H1 (cell line): ENCODE results near the gene ANKRD65. TPM values are rescaled to one million over a fixed set of nuclear protein-coding genes. Genes with fewer than 3 reads are reported as not detected.

ENCODE experiments used
- CTCF ChIA-PET: fragments of 300-600 bp; sonication (Branson Sonifier 250); formaldehyde crosslinking; loops from one replicate; lab custom pipeline; 2021; ENCODE audit not compliant: partially characterized antibody; lab: Charles Lee
- POLR2A ChIA-PET: fragments of 300-600 bp; sonication (Branson Sonifier 250); formaldehyde crosslinking; loops from one replicate; lab custom pipeline; 2021; ENCODE audit warnings: inconsistent platforms; ENCODE audit not compliant: partially characterized antibody; lab: Charles Lee
- DNase-seq, 2 experiments: peaks; one replicate each; pipeline versions ENCODE4 v3.0.0 to v3.0.0-alpha.2; 2010 to 2022; ENCODE audit warnings: low spot score in 2 of 2, low read depth in 1 of 2, mixed read lengths in 1 of 2
- FAIRE-seq: peaks from 2 replicates; lab custom pipeline; 2011; peaks lifted over from hg19 to GRCh38; lab: Jason Lieb, UNC
- H2AFZ ChIP-seq: 2 replicates; pipeline ENCODE4 v1.8.1; 2012; ENCODE audit warnings: low read length, inconsistent platforms
- H2AK5ac ChIP-seq: 2 replicates; pipeline ENCODE4 v1.6.1; 2013; ENCODE audit warnings: low read depth, low read length
- H2BK120ac ChIP-seq: replicated peaks from 2 replicates; pipeline ENCODE3; 2013; ENCODE audit warnings: low read depth, low read length, inconsistent platforms
- H2BK12ac ChIP-seq: 2 replicates; pipeline ENCODE4 v1.6.1; 2013; ENCODE audit warnings: low read depth, low read length
- H2BK15ac ChIP-seq: 2 replicates; pipeline ENCODE4 v1.6.1; 2013; ENCODE audit warnings: low read length
- H2BK20ac ChIP-seq: 2 replicates; pipeline ENCODE4 v1.6.1; 2013; ENCODE audit warnings: low read length
- H2BK5ac ChIP-seq: 2 replicates; pipeline ENCODE4 v1.6.1; 2013; ENCODE audit warnings: low read depth, low read length
- H3K14ac ChIP-seq: 2 replicates; pipeline ENCODE4 v1.6.1; 2013; ENCODE audit warnings: inconsistent platforms; ENCODE audit not compliant: insufficient read length
- H3K18ac ChIP-seq: 2 replicates; pipeline ENCODE4 v1.6.1; 2013; ENCODE audit warnings: low read length; ENCODE audit errors: extremely low read depth
- H3K23ac ChIP-seq: 2 replicates; pipeline ENCODE4 v1.6.1; 2013; ENCODE audit warnings: inconsistent platforms; ENCODE audit not compliant: insufficient read length
- H3K23me2 ChIP-seq: 2 replicates; pipeline ENCODE4 v1.6.1; 2013; ENCODE audit warnings: low read depth, low read length
- H3K27ac ChIP-seq: 2 replicates; pipeline ENCODE4 v1.6.1; 2011; ENCODE audit warnings: low read depth, low read length, inconsistent platforms
- H3K27me3 ChIP-seq, 4 experiments: replicated peaks in 1 of 4; 1 replicate in 1 of 4; 2 replicates in 3 of 4; pipeline versions ENCODE4 v1.6.1 to v1.8.1; 2011 to 2013; ENCODE audit warnings: low read length in 3 of 4, mild to moderate bottlenecking in 3 of 4, inconsistent platforms in 2 of 4, mixed read lengths in 2 of 4, moderate library complexity in 1 of 4; ENCODE audit not compliant: control insufficient read depth in 3 of 4, insufficient read depth in 3 of 4; ENCODE audit errors: extremely low read depth in 1 of 4
- H3K36me3 ChIP-seq, 4 experiments: 2 replicates each; pipeline versions ENCODE4 v1.6.1 to v1.8.1; 2011 to 2013; ENCODE audit warnings: mild to moderate bottlenecking in 4 of 4, low read length in 3 of 4, moderate library complexity in 2 of 4, control low read depth in 1 of 4, inconsistent platforms in 1 of 4; ENCODE audit not compliant: insufficient read depth in 4 of 4, control insufficient read depth in 2 of 4
- H3K4ac ChIP-seq: replicated peaks from 2 replicates; pipeline ENCODE3; 2013; ENCODE audit warnings: low read length, low read depth, mixed read lengths, inconsistent platforms; ENCODE audit not compliant: insufficient read length
- H3K4me1 ChIP-seq, 4 experiments: replicated peaks in 1 of 4; 1 replicate in 1 of 4; 2 replicates in 3 of 4; pipeline versions ENCODE4 v1.6.1 to v1.8.1; 2011 to 2013; ENCODE audit warnings: low read length in 3 of 4, inconsistent platforms in 2 of 4, mixed read lengths in 1 of 4; ENCODE audit not compliant: insufficient read depth in 4 of 4, control insufficient read depth in 3 of 4
- H3K4me2 ChIP-seq, 2 experiments: 2 replicates each; pipeline versions ENCODE4 v1.6.1 to v1.8.1; 2011 to 2013; ENCODE audit warnings: low read depth in 2 of 2, low read length in 2 of 2, control low read depth in 1 of 2, inconsistent platforms in 1 of 2, mild to moderate bottlenecking in 1 of 2; ENCODE audit not compliant: insufficient read depth in 1 of 2
- H3K4me3 ChIP-seq, 4 experiments: fragments of 200-600, 300-600 bp in 1 of 4; sonication (generic), shearing (Covaris generic), sonication (Bioruptor Twin) in 1 of 4; 2 replicates each; pipeline versions ENCODE4 v1.5.1 to v1.8.1; 2011 to 2016; ENCODE audit warnings: low read length in 4 of 4, low read depth in 3 of 4, control low read depth in 2 of 4, inconsistent platforms in 2 of 4, mild to moderate bottlenecking in 2 of 4, mixed read lengths in 1 of 4, moderate library complexity in 1 of 4; ENCODE audit not compliant: insufficient read depth in 2 of 4; ENCODE audit errors: extremely low read depth in 1 of 4
- H3K56ac ChIP-seq: replicated peaks from 2 replicates; pipeline ENCODE3; 2013; ENCODE audit warnings: low read depth, mild to moderate bottlenecking, mixed read lengths, low read length, inconsistent platforms; ENCODE audit not compliant: insufficient read length
- H3K79me1 ChIP-seq: 2 replicates; pipeline ENCODE4 v1.6.1; 2013; ENCODE audit warnings: low read depth, low read length, control low read depth
- H3K79me2 ChIP-seq, 2 experiments: 2 replicates each; pipeline versions ENCODE4 v1.6.1 to v1.8.1; 2012 to 2013; ENCODE audit warnings: low read length in 2 of 2, mild to moderate bottlenecking in 2 of 2, inconsistent platforms in 1 of 2; ENCODE audit not compliant: insufficient read depth in 2 of 2, control insufficient read depth in 1 of 2
- H3K9ac ChIP-seq, 4 experiments: replicated peaks in 1 of 4; 1 replicate in 1 of 4; 2 replicates in 3 of 4; pipeline versions ENCODE4 v1.6.1 to v1.8.1; 2011 to 2013; ENCODE audit warnings: low read depth in 3 of 4, low read length in 3 of 4, control low read depth in 2 of 4, mild to moderate bottlenecking in 2 of 4, moderate library complexity in 2 of 4, inconsistent platforms in 1 of 4; ENCODE audit errors: extremely low read depth in 1 of 4
- H3K9me3 ChIP-seq, 2 experiments: 2 replicates each; pipeline versions ENCODE4 v1.6.1 to v1.8.1; 2012 to 2013; ENCODE audit warnings: mild to moderate bottlenecking in 2 of 2, moderate library complexity in 2 of 2, control low read depth in 1 of 2, inconsistent platforms in 1 of 2, low read depth in 1 of 2, low read length in 1 of 2, mixed read lengths in 1 of 2; ENCODE audit not compliant: insufficient read depth in 2 of 2
- H4K20me1 ChIP-seq, 2 experiments: replicated peaks in 1 of 2; 2 replicates each; pipeline versions ENCODE3 to v1.8.1; 2011 to 2013; ENCODE audit warnings: inconsistent platforms in 2 of 2, low read length in 2 of 2, mild to moderate bottlenecking in 1 of 2; ENCODE audit not compliant: insufficient read depth in 2 of 2, control insufficient read depth in 1 of 2
- H4K5ac ChIP-seq: 2 replicates; pipeline ENCODE4 v1.6.1; 2013; ENCODE audit warnings: low read length, low read depth, mixed read lengths, inconsistent platforms; ENCODE audit not compliant: insufficient read length
- H4K8ac ChIP-seq: 2 replicates; pipeline ENCODE4 v1.8.0; 2013; ENCODE audit warnings: mild to moderate bottlenecking, moderate library complexity, low read length, inconsistent platforms; ENCODE audit not compliant: insufficient read depth; ENCODE audit errors: extremely low read depth
- H4K91ac ChIP-seq: replicated peaks from 2 replicates; pipeline ENCODE3; 2013; ENCODE audit warnings: low read length, mixed read lengths, inconsistent platforms; ENCODE audit not compliant: insufficient read length
- PHF8 ChIP-seq: fragments of 200-600 bp; sonication (generic); conservative IDR thresholded peaks from 2 replicates; pipeline ENCODE4 v1.7.1; 2012; ENCODE audit warnings: low read depth, mild to moderate bottlenecking, inconsistent platforms, low read length, moderate library complexity
- RFX5 ChIP-seq: IDR thresholded peaks from 2 replicates; pipeline ENCODE4 v1.6.1; 2011; ENCODE audit warnings: low read depth, low read length, improper control_type of control experiment, borderline replicate concordance
- WGBS, 2 experiments: shearing (Covaris generic) in 1 of 2; methylation state at CpG; one replicate each; pipeline versions ENCODE4 v1.1.6 to v1.1.7; 2013 to 2015; ENCODE audit warnings: low lambda C conversion rate in 2 of 2, mixed read lengths in 2 of 2, inconsistent platforms in 1 of 2, low coverage in 1 of 2, missing lambda C conversion rate in 1 of 2; ENCODE audit not compliant: insufficient replicate concordance in 2 of 2, insufficient coverage in 1 of 2, insufficient read length in 1 of 2; ENCODE audit errors: extremely low coverage in 1 of 2, missing lambda C conversion rate in 1 of 2; 5-methylcytosine and 5-hydroxymethylcytosine counted together
- polyA plus RNA-seq, 7 experiments: library from polyadenylated mRNA; depleted of rRNA in 3 of 7; stranded (reverse) in 5 of 7; unstranded in 2 of 7; fragments of >200 nt in 5 of 7; fragments of 200-250 nt in 2 of 7; gene quantifications; 1 replicate in 5 of 7; 2 replicates in 1 of 7; 4 replicates in 1 of 7; pipeline versions ENCODE4 v1.2.1 to v1.2.3, GENCODE V29; 2011 to 2013; ENCODE audit warnings: missing spikeins in 2 of 7, mixed read lengths in 2 of 7
- total RNA-seq: library from RNA; stranded (reverse); fragmentation: NEBNext Ultra II Directional; extraction: Animal tissue kit (Norgen Biotek cat#: 25700); gene quantifications from 2 replicates; pipeline ENCODE4 v1.2.1, GENCODE V29; 2021

ANKRD65 gene
- total and polyA plus RNA-seq, 2 of the 8 experiments (the other 6 are each of a cell fraction or from before 2014, with no cell fraction given), result 1.8 to 2.0 TPM

DNA sequence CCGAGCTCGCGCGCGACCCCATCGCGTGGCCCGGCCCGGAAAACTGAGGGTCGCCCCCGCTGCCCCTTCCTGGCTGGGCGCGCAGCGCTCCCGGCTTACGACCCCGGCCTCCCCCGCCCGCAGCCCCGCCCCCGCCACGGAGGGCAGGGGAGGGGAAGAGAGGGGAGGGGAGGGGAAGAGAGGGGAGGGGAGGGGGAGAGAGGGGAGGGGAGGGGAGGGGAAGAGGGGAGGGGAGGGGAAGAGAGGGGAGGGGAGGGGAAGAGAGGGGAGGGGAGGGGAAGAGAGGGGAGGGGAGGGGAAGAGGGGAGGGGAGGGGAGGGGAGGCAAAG lies 6.7 kb upstream of the ANKRD65 start:
- no peak overlapping the region for H2BK15ac ChIP-seq
- no peak overlapping the region for H3K4ac ChIP-seq
- H4K5ac ChIP-seq, result no peak overlapping the region
- no peak overlapping the region for H3K14ac ChIP-seq
- no peak overlapping the region for H2AK5ac ChIP-seq
- DNase-seq (no peak), FAIRE-seq (no peak)
- H3K79me2 ChIP-seq, result no peaks in the 10 kb centered on the region
- no peak overlapping the region for H2BK5ac ChIP-seq
- H3K4me3 ChIP-seq, result peak overlapping the region in 3 of 4 experiments; percentile 17 to 62 (median 50); a peak in 4 of 8 replicates
- no peak overlapping the region for H2BK12ac ChIP-seq
- H3K27me3 ChIP-seq, result no peaks in the 10 kb centered on the region
- POLR2A ChIA-PET, result interaction anchor here (0.9 to 22.9 kb wide), 8 partner anchors 8 to 149 kb away, joined by 3 to 515 read pairs (median 4); partner anchors contain the start of genes CCNL2 and MRPL20
- no peak overlapping the region; the same call in 1 of the 2 replicates for H3K18ac ChIP-seq
- no peak overlapping the region for H2BK20ac ChIP-seq
- H3K23me2 ChIP-seq, result peaks cover 6% of the 10 kb centered on the region; the same call in 1 of the 2 replicates
- no peak overlapping the region for H2BK120ac ChIP-seq
- CTCF ChIA-PET, result interaction anchor here (1.3 kb wide), 1 partner anchor 77 kb away, joined by 3 read pairs; no protein-coding TSS in a partner anchor
- H3K4me1 ChIP-seq, result peaks cover 0 to 41% (median 25%) of the 10 kb centered on the region in 4 experiments; a peak in 6 of 7 replicates
- peak overlapping the region; percentile 46 to 49; a peak in 3 of 4 replicates for H3K4me2 ChIP-seq
- H3K79me1 ChIP-seq, result no peaks in the 10 kb centered on the region
- no peak for TF ChIP-seq RFX5
- 0 out of 2 replicates have a peak, but pooled peaks have one; percentile 34 for TF ChIP-seq PHF8
- peaks cover 0 to 3% of the 10 kb centered on the region in 2 experiments; a peak in 1 of 4 replicates for H3K9me3 ChIP-seq
- no peak overlapping the region for H3K27ac ChIP-seq
- no peak overlapping the region for H4K8ac ChIP-seq
- H3K36me3 ChIP-seq, result no peaks in the 10 kb centered on the region; a peak in 1 of 8 replicates
- H3K56ac ChIP-seq, result no peak overlapping the region
- H3K23ac ChIP-seq, result no peak overlapping the region
- H3K9ac ChIP-seq, result no peak overlapping the region
- no peak overlapping the region for H4K91ac ChIP-seq
- H4K20me1 ChIP-seq, result no peaks in the 10 kb centered on the region
- no peak overlapping the region for H2AFZ ChIP-seq
- 0% methylated on average over 3 of the region's 22 CpGs; no CpG with 5 or more reads in 1 of the 2 experiments for WGBS, 2 experiments
